ENCODE data around the gene BCL2. TPM values are rescaled to one million over a fixed set of nuclear protein-coding genes. Genes with fewer than 3 reads are reported as not detected.

The BCL2 gene
- total RNA-seq, 2 experiments from 2014 or later: 1.4 to 2.5 TPM

DNA sequence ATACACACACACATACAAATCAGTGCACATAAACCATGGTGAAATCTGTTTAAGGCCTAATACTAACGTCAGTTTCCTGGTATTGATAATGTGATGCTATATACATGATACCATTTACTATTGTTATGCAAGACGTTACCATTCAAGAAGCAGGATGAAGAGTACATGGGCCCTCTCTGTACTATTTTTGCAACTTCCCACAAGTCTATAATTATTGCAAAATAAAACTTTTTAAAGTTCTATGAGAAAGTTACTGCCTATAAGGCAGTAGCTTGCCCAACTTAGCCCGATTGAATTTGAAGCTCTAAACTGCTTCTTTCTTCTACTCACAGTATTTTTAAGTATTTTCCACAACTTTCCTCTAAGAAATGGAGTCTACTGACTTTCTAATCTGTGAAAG lies 74.0 kb downstream of the BCL2 start:
- POLR2A ChIA-PET: no interaction called here
- Histone ChIP-seq H2AFZ (ENCODE audit: low read length) (no peak overlapping the region), H3K27ac (ENCODE audit: low read depth, low read length, poor library complexity, severe bottlenecking) (no peak overlapping the region), H3K4me3 (ENCODE audit: low read depth, low read length, poor library complexity, severe bottlenecking) (no peak overlapping the region), H4K20me1 (ENCODE audit: insufficient read depth, low read length) (no peaks in the 10 kb centered on the region), H3K36me3 (ENCODE audit: insufficient read depth, low read length) (no peaks in the 10 kb centered on the region), H3K79me2 (ENCODE audit: insufficient read depth, low read depth, low read length) (no peaks in the 10 kb centered on the region), H3K4me2 (ENCODE audit: low read length) (no peak overlapping the region), H3K9me2 (ENCODE audit: insufficient read depth, low read length) (no peaks in the 10 kb centered on the region), H3K9me3 (ENCODE audit: low read length) (no peaks in the 10 kb centered on the region), H3K4me1 (ENCODE audit: insufficient read depth, low read length, poor library complexity, severe bottlenecking) (no peaks in the 10 kb centered on the region)
- no peak for DNase-seq (ENCODE audit: low spot score)
- CTCF ChIA-PET (ENCODE audit: unreplicated experiment): no interaction called here
- TF ChIP-seq, protein P1, sequence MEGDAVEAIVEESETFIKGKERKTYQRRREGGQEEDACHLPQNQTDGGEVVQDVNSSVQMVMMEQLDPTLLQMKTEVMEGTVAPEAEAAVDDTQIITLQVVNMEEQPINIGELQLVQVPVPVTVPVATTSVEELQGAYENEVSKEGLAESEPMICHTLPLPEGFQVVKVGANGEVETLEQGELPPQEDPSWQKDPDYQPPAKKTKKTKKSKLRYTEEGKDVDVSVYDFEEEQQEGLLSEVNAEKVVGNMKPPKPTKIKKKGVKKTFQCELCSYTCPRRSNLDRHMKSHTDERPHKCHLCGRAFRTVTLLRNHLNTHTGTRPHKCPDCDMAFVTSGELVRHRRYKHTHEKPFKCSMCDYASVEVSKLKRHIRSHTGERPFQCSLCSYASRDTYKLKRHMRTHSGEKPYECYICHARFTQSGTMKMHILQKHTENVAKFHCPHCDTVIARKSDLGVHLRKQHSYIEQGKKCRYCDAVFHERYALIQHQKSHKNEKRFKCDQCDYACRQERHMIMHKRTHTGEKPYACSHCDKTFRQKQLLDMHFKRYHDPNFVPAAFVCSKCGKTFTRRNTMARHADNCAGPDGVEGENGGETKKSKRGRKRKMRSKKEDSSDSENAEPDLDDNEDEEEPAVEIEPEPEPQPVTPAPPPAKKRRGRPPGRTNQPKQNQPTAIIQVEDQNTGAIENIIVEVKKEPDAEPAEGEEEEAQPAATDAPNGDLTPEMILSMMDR (conservative IDR thresholded peaks at IDR 0.05; ENCODE audit: low read length): no peak
- intact Hi-C loops (cut with micrococcal nuclease; ENCODE audit: unreplicated experiment): no loop called here
- no TSS peak for BruUV-seq (replicated peaks)

- no peaks in the 10 kb centered on the region for H3K79me2 ChIP-seq (ENCODE audit: insufficient read depth, low read depth, low read length)
- no peaks in the 10 kb centered on the region for H3K9me3 ChIP-seq (ENCODE audit: low read length)
- POLR2A ChIA-PET: no interaction called here
- no peaks in the 10 kb centered on the region for H3K9me2 ChIP-seq (ENCODE audit: insufficient read depth, low read length)
- H3K4me3 ChIP-seq (ENCODE audit: low read depth, low read length, poor library complexity, severe bottlenecking): no peak overlapping the region
- no peak for DNase-seq (ENCODE audit: low spot score)
- H3K27ac ChIP-seq (ENCODE audit: low read depth, low read length, poor library complexity, severe bottlenecking): no peak overlapping the region
- no peak overlapping the region for H2AFZ ChIP-seq (ENCODE audit: low read length)
- intact Hi-C loops (cut with micrococcal nuclease; ENCODE audit: unreplicated experiment): no loop called here
- H3K4me1 ChIP-seq (ENCODE audit: insufficient read depth, low read length, poor library complexity, severe bottlenecking): no peaks in the 10 kb centered on the region
- CTCF ChIA-PET (ENCODE audit: unreplicated experiment): no interaction called here
- BruUV-seq (replicated peaks): no TSS peak
- no peaks in the 10 kb centered on the region for H3K36me3 ChIP-seq (ENCODE audit: insufficient read depth, low read length)
- no peak overlapping the region for H3K4me2 ChIP-seq (ENCODE audit: low read length)
- H4K20me1 ChIP-seq (ENCODE audit: insufficient read depth, low read length): no peaks in the 10 kb centered on the region
- TF ChIP-seq, protein P1 (conservative IDR thresholded peaks at IDR 0.05; ENCODE audit: low read length): no peak
- TF ChIP-seq EZH2phosphoT487 (IDR thresholded peaks at IDR 0.05; ENCODE audit: borderline replicate concordance, low read depth, low read length): no peak
These were observed 75.0 kb downstream of the BCL2 start for GRCh38 chr18:63244607-63245006.

DNA sequence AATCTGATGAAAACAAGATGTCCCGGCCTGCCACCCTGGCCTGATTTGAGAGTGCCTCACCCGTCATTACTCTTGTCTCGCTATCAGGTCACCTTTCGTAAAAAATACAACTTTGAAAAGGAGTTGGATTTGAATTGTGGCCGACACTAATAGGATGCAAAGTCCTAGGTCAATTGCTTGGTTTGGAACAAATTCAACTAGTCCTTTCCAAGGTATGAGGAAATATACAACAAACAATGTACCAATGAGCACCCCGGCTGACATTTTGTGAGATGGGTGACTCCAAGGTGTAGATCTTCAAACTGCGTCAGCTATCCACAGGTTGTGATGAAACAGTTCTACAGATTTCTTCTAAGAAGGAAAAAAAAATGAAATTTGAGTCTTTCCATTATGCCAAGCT lies 77.8 kb downstream of the BCL2 start:
- H3K4me3 ChIP-seq (ENCODE audit: low read depth, low read length, poor library complexity, severe bottlenecking): no peak overlapping the region
- no peak overlapping the region for H2AFZ ChIP-seq (ENCODE audit: low read length)
- intact Hi-C loops (cut with micrococcal nuclease; ENCODE audit: unreplicated experiment): no loop called here
- ChIA-PET CTCF (ENCODE audit: unreplicated experiment) (no interaction called here), POLR2A (no interaction called here)
- H3K36me3 ChIP-seq (ENCODE audit: insufficient read depth, low read length): no peaks in the 10 kb centered on the region
- no peaks in the 10 kb centered on the region for H3K4me1 ChIP-seq (ENCODE audit: insufficient read depth, low read length, poor library complexity, severe bottlenecking)
- no peaks in the 10 kb centered on the region for H3K9me2 ChIP-seq (ENCODE audit: insufficient read depth, low read length)
- H3K27ac ChIP-seq (ENCODE audit: low read depth, low read length, poor library complexity, severe bottlenecking): no peak overlapping the region
- TF ChIP-seq, protein P1 (conservative IDR thresholded peaks at IDR 0.05; ENCODE audit: low read length): no peak
- TF ChIP-seq EZH2phosphoT487 (IDR thresholded peaks at IDR 0.05; ENCODE audit: borderline replicate concordance, low read depth, low read length): no peak
- no TSS peak for BruUV-seq (replicated peaks)
- H3K9me3 ChIP-seq (ENCODE audit: low read length): no peaks in the 10 kb centered on the region
- H4K20me1 ChIP-seq (ENCODE audit: insufficient read depth, low read length): no peaks in the 10 kb centered on the region
- H3K79me2 ChIP-seq (ENCODE audit: insufficient read depth, low read depth, low read length): no peaks in the 10 kb centered on the region
- no peak for DNase-seq (ENCODE audit: low spot score)
- H3K4me2 ChIP-seq (ENCODE audit: low read length): no peak overlapping the region
